Rectal smooth muscle tissue (tissue), 1 donor: Measurements from ENCODE around the gene TMEM134.

Source experiments
- H3K27ac ChIP-seq: one replicate; pipeline ENCODE4 v1.7.0; 2013; ENCODE audit warnings: low read depth, low read length, inconsistent platforms
- H3K27me3 ChIP-seq: one replicate; pipeline ENCODE4 v1.7.0; 2013; ENCODE audit warnings: low read length; ENCODE audit not compliant: control insufficient read depth, insufficient read depth
- H3K36me3 ChIP-seq: one replicate; pipeline ENCODE4 v1.7.0; 2013; ENCODE audit warnings: low read length; ENCODE audit not compliant: control insufficient read depth, insufficient read depth
- H3K4me1 ChIP-seq: one replicate; pipeline ENCODE4 v1.7.0; 2013; ENCODE audit warnings: low read length; ENCODE audit not compliant: control insufficient read depth, insufficient read depth
- H3K4me3 ChIP-seq: one replicate; pipeline ENCODE4 v1.7.0; 2013; ENCODE audit warnings: low read length
- H3K9ac ChIP-seq: one replicate; pipeline ENCODE4 v1.7.0; 2013; ENCODE audit warnings: low read length

TMEM134 gene

DNA sequence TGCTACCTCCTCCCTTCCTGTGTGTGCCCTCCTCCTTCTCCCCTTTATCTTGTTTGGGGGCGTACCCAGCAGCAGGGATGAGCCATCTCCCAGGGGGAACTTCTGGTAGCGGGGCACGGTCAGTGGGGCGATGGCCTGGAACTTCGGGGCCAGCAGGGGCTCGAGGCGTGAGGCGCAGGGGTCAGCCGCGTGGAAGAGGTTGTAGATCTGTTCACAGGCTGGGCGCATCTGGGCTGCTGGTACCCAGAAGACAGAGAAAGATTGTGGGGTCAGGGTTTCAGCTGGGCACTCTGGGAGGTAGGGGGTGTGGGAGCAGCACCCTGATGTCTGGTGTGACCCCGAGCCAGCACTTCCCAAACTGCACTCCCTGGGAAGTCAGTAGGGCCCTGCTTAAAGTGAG is 27.1 kb upstream of the TMEM134 start:
- Histone ChIP-seq H3K9ac (no peak overlapping the region), H3K4me1 (no peaks in the 10 kb centered on the region), H3K36me3 (peaks cover 6% of the 10 kb centered on the region), H3K4me3 (no peak overlapping the region), H3K27me3 (no peaks in the 10 kb centered on the region), H3K27ac (no peak overlapping the region)

GRCh38 chr11:67495234-67496005 is 26.4 kb upstream of the TMEM134 start:
- Histone ChIP-seq H3K27ac (no peak overlapping the region), H3K36me3 (peaks cover 6% of the 10 kb centered on the region), H3K4me1 (no peaks in the 10 kb centered on the region), H3K4me3 (no peak overlapping the region), H3K9ac (no peak overlapping the region), H3K27me3 (no peaks in the 10 kb centered on the region)

DNA sequence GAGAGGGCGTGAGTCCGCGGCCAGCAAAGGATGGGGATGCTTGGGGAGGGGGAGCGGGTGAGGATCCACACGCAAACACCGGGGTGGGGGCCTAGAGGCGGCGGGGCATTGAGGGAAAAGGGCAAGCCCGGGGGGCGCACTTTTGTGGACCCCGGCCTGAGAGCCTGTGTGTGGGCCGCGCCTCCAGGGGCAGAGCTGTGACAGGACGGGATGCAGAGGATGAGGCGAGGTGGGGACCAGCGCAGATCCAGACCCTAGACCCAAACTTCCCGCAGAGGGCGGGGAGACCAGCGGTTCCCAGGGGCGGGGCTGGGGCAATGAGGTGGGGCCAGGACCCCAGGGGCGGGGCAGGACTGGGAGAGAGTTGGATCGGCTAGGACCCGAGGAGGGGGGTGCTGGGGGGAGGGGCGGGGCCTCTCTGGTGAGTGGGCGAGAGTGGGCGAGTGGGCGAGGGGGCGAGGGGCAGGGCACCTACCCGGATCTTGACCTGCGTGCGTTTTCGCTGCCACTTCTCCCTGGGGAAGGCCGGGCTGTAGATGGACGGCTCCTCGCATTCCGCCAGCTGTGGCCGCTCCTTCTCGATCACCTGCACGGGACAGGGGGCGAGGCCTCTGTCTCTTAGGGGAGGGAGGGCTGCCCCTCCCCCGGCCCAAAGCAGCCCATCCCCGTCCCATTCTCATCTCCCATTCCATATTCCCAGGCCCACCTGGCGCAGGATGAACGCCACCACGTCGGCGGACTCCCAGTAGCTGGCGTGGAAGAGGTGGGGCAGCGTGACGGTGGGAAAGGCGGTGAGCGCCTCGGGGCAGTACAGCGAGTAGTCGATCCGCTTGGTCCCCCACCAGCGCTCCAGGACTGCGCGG is 25.6 kb upstream of the TMEM134 start:
- H3K4me3 ChIP-seq, result no peak overlapping the region
- H3K9ac ChIP-seq, result no peak overlapping the region
- no peaks in the 10 kb centered on the region for H3K27me3 ChIP-seq
- no peaks in the 10 kb centered on the region for H3K4me1 ChIP-seq
- H3K36me3 ChIP-seq, result peaks cover 12% of the 10 kb centered on the region
- H3K27ac ChIP-seq, result no peak overlapping the region

DNA sequence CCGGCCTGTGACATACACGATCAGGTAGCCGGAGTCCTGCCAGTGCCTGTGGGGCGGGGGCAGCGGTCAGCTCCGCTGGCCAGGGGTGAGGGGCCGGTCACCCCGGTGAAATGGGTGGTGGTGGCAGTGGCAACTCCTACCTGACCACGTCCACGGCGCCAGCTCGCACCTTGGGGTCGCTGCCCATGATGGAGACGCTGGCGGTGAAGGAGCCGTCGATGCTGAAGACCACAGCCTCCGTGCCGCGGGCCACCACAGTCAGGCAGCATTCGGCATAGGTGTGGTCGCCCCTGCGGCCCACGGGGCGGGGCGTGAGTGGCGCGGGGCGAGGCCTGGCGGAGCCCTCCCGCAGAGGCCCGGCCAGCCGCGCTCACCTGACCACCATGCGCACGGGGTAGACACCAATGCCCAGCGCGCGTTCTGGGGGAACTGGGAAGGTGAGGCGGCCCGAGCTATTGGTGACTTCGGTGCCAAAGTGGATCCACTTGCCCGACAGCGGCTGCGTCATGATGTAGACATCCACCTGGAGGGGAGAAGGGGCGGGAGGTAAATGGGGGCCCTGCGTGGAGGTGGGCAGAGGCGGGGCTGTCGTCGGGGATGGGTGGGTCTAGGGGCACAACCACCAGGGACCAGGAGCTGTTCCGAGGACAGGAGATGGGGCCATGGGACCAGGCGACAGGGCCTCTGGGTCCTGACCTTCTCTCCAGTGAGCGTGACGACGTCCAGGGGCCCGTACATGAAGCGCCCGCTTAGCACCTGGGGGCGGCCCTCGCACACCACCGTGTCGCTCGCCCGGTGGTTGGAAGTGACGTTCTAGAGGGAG is 24.7 kb upstream of the TMEM134 start:
- Histone ChIP-seq H3K36me3 (peaks cover 11% of the 10 kb centered on the region), H3K27ac (no peak overlapping the region), H3K27me3 (no peaks in the 10 kb centered on the region), H3K4me3 (no peak overlapping the region), H3K4me1 (no peaks in the 10 kb centered on the region), H3K9ac (no peak overlapping the region)

- peaks cover 11% of the 10 kb centered on the region for H3K36me3 ChIP-seq
- no peaks in the 10 kb centered on the region for H3K4me1 ChIP-seq
Observed at GRCh38 chr11:67492801-67493547, 23.9 kb upstream of the TMEM134 start.

GRCh38 chr11:67492069-67492727 is 23.1 kb upstream of the TMEM134 start:
- Histone ChIP-seq H3K4me3 (no peak overlapping the region), H3K27ac (no peak overlapping the region), H3K36me3 (peaks cover 14% of the 10 kb centered on the region), H3K27me3 (no peaks in the 10 kb centered on the region), H3K4me1 (no peaks in the 10 kb centered on the region), H3K9ac (no peak overlapping the region)

More at GRCh38 chr11:67492801-67493547, 23.9 kb upstream of the TMEM134 start:
- Histone ChIP-seq H3K4me3 (no peak overlapping the region), H3K27ac (no peak overlapping the region), H3K9ac (no peak overlapping the region), H3K27me3 (no peaks in the 10 kb centered on the region)

DNA sequence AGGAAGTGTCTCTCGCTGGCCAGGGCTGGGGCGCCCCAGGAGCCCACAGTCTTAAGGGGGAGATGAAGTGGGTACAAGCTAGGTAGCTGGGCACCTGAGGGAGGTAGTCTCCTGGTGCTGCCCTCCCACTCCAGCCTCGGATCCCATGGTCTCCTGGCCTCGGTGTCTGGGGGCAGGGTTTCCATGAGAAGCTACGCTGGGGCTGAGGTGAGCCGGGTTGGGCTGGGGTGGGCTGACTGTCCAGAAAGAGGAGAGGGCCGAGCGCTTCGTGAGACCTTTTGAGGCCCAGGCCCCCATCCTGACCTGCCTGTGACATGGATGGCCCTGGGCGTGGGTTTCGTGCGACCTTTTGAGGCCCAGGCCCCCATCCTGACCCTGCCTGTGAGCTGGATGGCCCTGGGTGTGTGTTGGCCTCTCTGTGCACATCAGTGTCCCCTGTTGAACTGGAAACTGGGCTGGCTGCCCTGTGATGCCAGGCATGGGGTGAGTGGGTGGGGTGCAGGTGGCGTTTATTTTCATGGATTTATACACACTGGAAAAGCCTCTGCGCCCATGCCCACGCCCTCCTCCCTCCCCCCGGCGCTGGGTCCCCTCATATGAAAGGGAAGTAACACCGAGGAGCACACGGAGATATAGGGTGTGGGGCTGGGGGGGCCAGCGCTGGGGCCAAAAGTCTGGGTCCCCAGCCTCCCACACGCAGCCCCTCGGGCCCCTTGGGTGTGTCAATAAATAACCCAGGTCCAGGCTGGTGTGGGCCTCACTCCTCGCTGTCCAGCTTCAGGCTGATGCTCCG is 22.4 kb upstream of the TMEM134 start:
- no peak overlapping the region for H3K27ac ChIP-seq
- H3K4me3 ChIP-seq, result no peak overlapping the region
- no peak overlapping the region for H3K9ac ChIP-seq
- H3K4me1 ChIP-seq, result no peaks in the 10 kb centered on the region
- H3K27me3 ChIP-seq, result no peaks in the 10 kb centered on the region
- H3K36me3 ChIP-seq, result peaks cover 14% of the 10 kb centered on the region

- Histone ChIP-seq H3K27me3 (no peaks in the 10 kb centered on the region), H3K36me3 (peaks cover 11% of the 10 kb centered on the region), H3K4me3 (no peak overlapping the region), H3K9ac (no peak overlapping the region), H3K27ac (no peak overlapping the region), H3K4me1 (no peaks in the 10 kb centered on the region)
Observed at GRCh38 chr11:67490727-67491065, 21.6 kb upstream of the TMEM134 start.

- Histone ChIP-seq H3K9ac (no peak overlapping the region), H3K27me3 (no peaks in the 10 kb centered on the region), H3K27ac (no peak overlapping the region), H3K4me1 (no peaks in the 10 kb centered on the region), H3K36me3 (peaks cover 11% of the 10 kb centered on the region), H3K4me3 (no peak overlapping the region)
Observed at GRCh38 chr11:67489885-67490726, 21.1 kb upstream of the TMEM134 start.

- Histone ChIP-seq H3K9ac (no peak overlapping the region), H3K36me3 (peaks cover 13% of the 10 kb centered on the region), H3K27me3 (no peaks in the 10 kb centered on the region), H3K4me3 (no peak overlapping the region), H3K27ac (no peak overlapping the region), H3K4me1 (peaks cover 5% of the 10 kb centered on the region)
Observed at GRCh38 chr11:67489203-67489884, 20.3 kb upstream of the TMEM134 start.
